ENCODE data around the gene UBAC1.
"Not testable (repeated sequence)": the region's sequence is repeated elsewhere in the genome, so short reads cannot be mapped to it uniquely, and the experiment has no call there.

The UBAC1 gene

GRCh38 chr9:135921749-135922310 lies 39.3 kb downstream of the UBAC1 start:
- no peak for DNase-seq (ENCODE audit: low read depth in 1 of 2, low spot score in 1 of 2)
- in situ Hi-C loops (cut with HindIII; ENCODE audit: low pct_unique_long_range_greater_than_20kb, low sequenced_read_pairs), result no loop called here
- TF ChIP-seq JUND (IDR thresholded peaks at IDR 0.05; ENCODE audit: low read depth), result no peak

- in situ Hi-C loops (cut with HindIII; ENCODE audit: low pct_unique_long_range_greater_than_20kb, low sequenced_read_pairs), result no loop called here
- DNase-seq (ENCODE audit: low read depth in 1 of 2, low spot score in 1 of 2), result no peak
- no peak for TF ChIP-seq JUND (IDR thresholded peaks at IDR 0.05; ENCODE audit: low read depth)
Observed at GRCh38 chr9:135920973-135921585, 40.1 kb downstream of the UBAC1 start.

DNA sequence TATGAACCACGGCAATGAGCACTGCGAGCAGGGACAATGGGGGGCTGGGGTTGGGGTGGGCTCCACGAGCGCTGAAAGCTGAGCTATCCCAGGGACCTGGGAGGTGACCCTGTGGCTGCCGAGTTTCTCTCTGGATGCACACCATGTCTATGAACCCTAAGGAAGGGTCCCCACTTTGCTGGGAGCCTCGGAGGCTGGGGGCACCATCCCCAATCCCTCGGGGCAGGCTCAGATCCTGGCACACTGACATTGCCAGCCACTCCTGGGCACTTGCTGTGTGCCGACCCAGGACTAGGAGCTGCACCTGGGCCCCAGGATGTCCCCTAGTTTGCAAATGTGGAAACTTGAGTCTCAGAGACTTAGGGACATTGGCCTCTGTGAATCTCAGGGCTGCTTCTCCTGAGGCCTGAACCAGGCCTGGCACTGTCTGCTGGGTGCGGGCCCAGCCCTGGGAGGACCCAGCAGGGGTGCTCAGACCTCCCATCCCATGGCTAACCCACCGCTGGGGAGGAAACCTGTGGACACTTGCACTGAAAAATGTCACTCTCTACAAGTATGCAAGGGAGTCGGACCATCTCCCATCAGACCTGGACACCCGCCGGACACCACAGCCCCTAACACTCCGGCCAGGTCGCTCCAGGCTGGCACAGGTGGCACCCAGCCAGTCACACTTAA lies 40.8 kb downstream of the UBAC1 start:
- TF ChIP-seq JUND (IDR thresholded peaks at IDR 0.05; ENCODE audit: low read depth), result no peak
- DNase-seq (ENCODE audit: low read depth in 1 of 2, low spot score in 1 of 2), result no peak
- in situ Hi-C loops (cut with HindIII; ENCODE audit: low pct_unique_long_range_greater_than_20kb, low sequenced_read_pairs), result no loop called here

DNA sequence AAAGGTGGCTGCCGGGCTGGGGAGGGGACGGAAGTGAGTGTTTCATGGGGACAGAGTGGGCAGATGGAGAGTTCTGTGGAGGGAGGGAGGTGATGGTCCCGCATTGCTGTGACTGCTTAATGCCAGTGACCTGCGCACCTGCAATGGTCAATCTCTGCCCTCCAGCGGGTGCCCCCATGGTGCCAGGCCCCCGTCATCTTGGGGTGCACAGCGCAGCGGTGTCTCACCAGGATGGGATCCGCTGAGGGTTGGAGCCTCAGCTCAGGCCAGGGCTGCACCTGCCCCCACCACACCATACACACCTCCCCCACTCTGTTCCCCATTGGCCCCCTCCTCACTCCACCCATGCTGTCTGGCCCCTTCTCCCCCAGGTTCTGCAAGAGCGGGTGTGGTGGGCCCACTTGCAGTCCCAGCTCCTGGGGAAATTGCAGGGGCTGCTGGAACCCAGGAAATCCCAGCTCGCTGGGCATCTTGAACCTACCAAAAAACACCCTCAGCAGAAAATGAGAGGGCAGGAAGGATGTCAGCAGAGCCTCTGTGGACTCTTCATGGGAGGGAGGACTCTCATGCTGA lies 41.8 kb downstream of the UBAC1 start:
- DNase-seq (ENCODE audit: low read depth in 1 of 2, low spot score in 1 of 2), result no peak
- in situ Hi-C loops (cut with HindIII; ENCODE audit: low pct_unique_long_range_greater_than_20kb, low sequenced_read_pairs), result no loop called here

GRCh38 chr9:135916227-135916626 lies 44.9 kb downstream of the UBAC1 start:
- in situ Hi-C loops (cut with HindIII; ENCODE audit: low pct_unique_long_range_greater_than_20kb, low sequenced_read_pairs); DNase-seq (ENCODE audit: low read depth in 1 of 2, low spot score in 1 of 2): not testable (repeated sequence)

More for the DNA sequence above, 41.8 kb downstream of the UBAC1 start:
- TF ChIP-seq JUND (IDR thresholded peaks at IDR 0.05; ENCODE audit: low read depth), result no peak

- no peak for TF ChIP-seq JUND (IDR thresholded peaks at IDR 0.05; ENCODE audit: low read depth)
- no peak for DNase-seq (ENCODE audit: low read depth in 1 of 2, low spot score in 1 of 2)
- in situ Hi-C loops (cut with HindIII; ENCODE audit: low pct_unique_long_range_greater_than_20kb, low sequenced_read_pairs), result no loop called here
Observed at GRCh38 chr9:135914921-135915320, 46.3 kb downstream of the UBAC1 start.

- in situ Hi-C loops (cut with HindIII; ENCODE audit: low pct_unique_long_range_greater_than_20kb, low sequenced_read_pairs); DNase-seq (ENCODE audit: low read depth in 1 of 2, low spot score in 1 of 2): not testable (repeated sequence)
Observed at GRCh38 chr9:135911233-135911632, 49.9 kb downstream of the UBAC1 start.

GRCh38 chr9:135910757-135911156 lies 50.4 kb downstream of the UBAC1 start:
- TF ChIP-seq JUND (IDR thresholded peaks at IDR 0.05; ENCODE audit: low read depth), result no peak
- DNase-seq (ENCODE audit: low read depth in 1 of 2, low spot score in 1 of 2), result no peak
- in situ Hi-C loops (cut with HindIII; ENCODE audit: low pct_unique_long_range_greater_than_20kb, low sequenced_read_pairs), result no loop called here

GRCh38 chr9:135910216-135910615 lies 51.0 kb downstream of the UBAC1 start:
- no peak for TF ChIP-seq JUND (IDR thresholded peaks at IDR 0.05; ENCODE audit: low read depth)
- in situ Hi-C loops (cut with HindIII; ENCODE audit: low pct_unique_long_range_greater_than_20kb, low sequenced_read_pairs), result no loop called here
- DNase-seq (ENCODE audit: low read depth in 1 of 2, low spot score in 1 of 2), result no peak

- DNase-seq (ENCODE audit: low read depth in 1 of 2, low spot score in 1 of 2), result no peak
- no peak for TF ChIP-seq JUND (IDR thresholded peaks at IDR 0.05; ENCODE audit: low read depth)
- in situ Hi-C loops (cut with HindIII; ENCODE audit: low pct_unique_long_range_greater_than_20kb, low sequenced_read_pairs), result no loop called here
Observed at GRCh38 chr9:135909371-135909770, 51.8 kb downstream of the UBAC1 start.

GRCh38 chr9:135908754-135909204 lies 52.4 kb downstream of the UBAC1 start:
- DNase-seq (ENCODE audit: low read depth in 1 of 2, low spot score in 1 of 2), result no peak
- in situ Hi-C loops (cut with HindIII; ENCODE audit: low pct_unique_long_range_greater_than_20kb, low sequenced_read_pairs), result no loop called here
- TF ChIP-seq JUND (IDR thresholded peaks at IDR 0.05; ENCODE audit: low read depth), result no peak

- DNase-seq (ENCODE audit: low read depth in 1 of 2, low spot score in 1 of 2), result no peak
- TF ChIP-seq JUND (IDR thresholded peaks at IDR 0.05; ENCODE audit: low read depth), result no peak
- in situ Hi-C loops (cut with HindIII; ENCODE audit: low pct_unique_long_range_greater_than_20kb, low sequenced_read_pairs), result no loop called here
Observed at GRCh38 chr9:135908093-135908753, 53.0 kb downstream of the UBAC1 start.
